Activated naive CD4-positive, alpha-beta T cell treated with anti-CD3 and anti-CD28 coated beads, Interleukin-2, amount 10 ng/mL, durations not matched to agents 7 days and 5 days (primary cell): ENCODE results near the gene SERBP1.
A peak's percentile ranks its signal among the peaks of the same experiment; 100 is the strongest.
"Not testable (repeated sequence)": the region's sequence is repeated elsewhere in the genome, so short reads cannot be mapped to it uniquely, and the experiment has no call there.

Experiments used
- CTCF ChIA-PET: fragments of 350-600 bp; sonication (Branson Sonifier 250); formaldehyde crosslinking; loops from one replicate; lab custom pipeline; 2021; ENCODE audit warnings: antibody characterized with exemption; lab: Charles Lee
- DNase-seq: peaks from one replicate; pipeline ENCODE4 v3.0.0-alpha.2; 2020
- H3K27ac Mint-ChIP-seq: one replicate; pipeline ENCODE4 v1.8.0; 2021; ENCODE audit warnings: mild to moderate bottlenecking, moderate library complexity, mixed read lengths
- H3K27me3 Mint-ChIP-seq: one replicate; pipeline ENCODE4 v1.8.0; 2021; ENCODE audit warnings: mild to moderate bottlenecking, mixed read lengths
- H3K36me3 Mint-ChIP-seq: one replicate; pipeline ENCODE4 v1.8.0; 2021; ENCODE audit warnings: mixed read lengths
- H3K4me1 Mint-ChIP-seq: one replicate; pipeline ENCODE4 v1.8.0; 2021; ENCODE audit warnings: mixed read lengths
- H3K4me3 Mint-ChIP-seq: one replicate; pipeline ENCODE4 v1.8.0; 2021; ENCODE audit warnings: mild to moderate bottlenecking, moderate library complexity, mixed read lengths
- H3K9me3 Mint-ChIP-seq: one replicate; pipeline ENCODE4 v1.8.0; 2021; ENCODE audit warnings: mixed read lengths

SERBP1 gene

GRCh38 chr1:67408148-67408547 lies 22.1 kb downstream of the SERBP1 start:
- CTCF ChIA-PET: interaction anchor here (1.1 kb wide), 2 partner anchors 31 to 60 kb away, joined by 3 read pairs; no protein-coding TSS in a partner anchor
- Mint-ChIP-seq H3K9me3 (no peaks in the 10 kb centered on the region), H3K27me3 (no peaks in the 10 kb centered on the region), H3K27ac (no peak overlapping the region), H3K4me1 (peaks cover 8% of the 10 kb centered on the region), H3K36me3 (peaks cover 29% of the 10 kb centered on the region), H3K4me3 (no peak overlapping the region)
- DNase-seq: no peak

- Mint-ChIP-seq H3K4me3 (no peak overlapping the region), H3K4me1 (peaks cover 8% of the 10 kb centered on the region), H3K27ac (no peak overlapping the region), H3K27me3 (no peaks in the 10 kb centered on the region), H3K36me3 (peaks cover 26% of the 10 kb centered on the region), H3K9me3 (no peaks in the 10 kb centered on the region)
- no peak for DNase-seq
- CTCF ChIA-PET: interaction anchor here (1.1 kb wide), 1 partner anchor 59 kb away, joined by 3 read pairs; no protein-coding TSS in a partner anchor
Measured at GRCh38 chr1:67407498-67407897, 22.7 kb downstream of the SERBP1 start.

GRCh38 chr1:67405473-67406245 lies 24.5 kb downstream of the SERBP1 start:
- no peak for DNase-seq
- Mint-ChIP-seq H3K27ac (peak overlapping the region; percentile 6), H3K36me3 (peaks cover 27% of the 10 kb centered on the region), H3K27me3 (no peaks in the 10 kb centered on the region), H3K9me3 (no peaks in the 10 kb centered on the region), H3K4me3 (no peak overlapping the region), H3K4me1 (peaks cover 8% of the 10 kb centered on the region)
- CTCF ChIA-PET: no interaction called here

GRCh38 chr1:67404212-67404620 lies 26.0 kb downstream of the SERBP1 start:
- no peak overlapping the region for H3K4me3 Mint-ChIP-seq
- H3K27ac Mint-ChIP-seq: no peak overlapping the region
- H3K27me3 Mint-ChIP-seq: no peaks in the 10 kb centered on the region
- CTCF ChIA-PET: no interaction called here
- peaks cover 19% of the 10 kb centered on the region for H3K36me3 Mint-ChIP-seq
- no peaks in the 10 kb centered on the region for H3K9me3 Mint-ChIP-seq
- H3K4me1 Mint-ChIP-seq: no peaks in the 10 kb centered on the region
- DNase-seq: no peak

GRCh38 chr1:67401443-67401842 lies 28.8 kb downstream of the SERBP1 start:
- Mint-ChIP-seq H3K4me3 (no peak overlapping the region), H3K4me1 (no peaks in the 10 kb centered on the region), H3K27ac (no peak overlapping the region), H3K36me3 (peaks cover 34% of the 10 kb centered on the region), H3K27me3 (no peaks in the 10 kb centered on the region), H3K9me3 (no peaks in the 10 kb centered on the region)
- no peak for DNase-seq
- CTCF ChIA-PET: no interaction called here

GRCh38 chr1:67400029-67400786 lies 30.0 kb downstream of the SERBP1 start:
- CTCF ChIA-PET: interaction anchor here (3.4 kb wide), 1 partner anchor 188 kb away, joined by 13 read pairs; no protein-coding TSS in a partner anchor
- H3K9me3 Mint-ChIP-seq, H3K27me3 Mint-ChIP-seq, H3K4me3 Mint-ChIP-seq, H3K4me1 Mint-ChIP-seq, DNase-seq: not testable (repeated sequence)
- peaks cover 39% of the 10 kb centered on the region for H3K36me3 Mint-ChIP-seq
- peak overlapping the region; percentile 59 for H3K27ac Mint-ChIP-seq

GRCh38 chr1:67399199-67399993 lies 30.8 kb downstream of the SERBP1 start:
- H3K27ac Mint-ChIP-seq: no peak overlapping the region
- CTCF ChIA-PET: interaction anchor here (3.4 kb wide), 1 partner anchor 187 kb away, joined by 13 read pairs; no protein-coding TSS in a partner anchor
- H3K4me3 Mint-ChIP-seq: no peak overlapping the region
- H3K4me1 Mint-ChIP-seq: no peaks in the 10 kb centered on the region
- no peaks in the 10 kb centered on the region for H3K9me3 Mint-ChIP-seq
- no peaks in the 10 kb centered on the region for H3K27me3 Mint-ChIP-seq
- H3K36me3 Mint-ChIP-seq: peaks cover 40% of the 10 kb centered on the region
- no peak for DNase-seq

GRCh38 chr1:67394548-67394947 lies 35.7 kb downstream of the SERBP1 start:
- no peak overlapping the region for H3K4me3 Mint-ChIP-seq
- no peak for DNase-seq
- no peaks in the 10 kb centered on the region for H3K4me1 Mint-ChIP-seq
- peaks cover 57% of the 10 kb centered on the region for H3K36me3 Mint-ChIP-seq
- H3K27ac Mint-ChIP-seq: no peak overlapping the region
- CTCF ChIA-PET: interaction anchor here (0.5 to 2.0 kb wide), 2 partner anchors 84 to 181 kb away, joined by 3 to 6 read pairs; no protein-coding TSS in a partner anchor
- H3K27me3 Mint-ChIP-seq: no peaks in the 10 kb centered on the region
- H3K9me3 Mint-ChIP-seq: no peaks in the 10 kb centered on the region

GRCh38 chr1:67393737-67394136 lies 36.5 kb downstream of the SERBP1 start:
- H3K27me3 Mint-ChIP-seq: no peaks in the 10 kb centered on the region
- H3K36me3 Mint-ChIP-seq: peaks cover 60% of the 10 kb centered on the region
- no peak overlapping the region for H3K4me3 Mint-ChIP-seq
- no peaks in the 10 kb centered on the region for H3K9me3 Mint-ChIP-seq
- no peaks in the 10 kb centered on the region for H3K4me1 Mint-ChIP-seq
- no peak for DNase-seq
- H3K27ac Mint-ChIP-seq: peak overlapping the region; percentile 4
- CTCF ChIA-PET: no interaction called here

GRCh38 chr1:67393240-67393639 lies 37.0 kb downstream of the SERBP1 start:
- Mint-ChIP-seq H3K36me3 (peaks cover 55% of the 10 kb centered on the region), H3K4me3 (no peak overlapping the region), H3K27me3 (no peaks in the 10 kb centered on the region), H3K27ac (no peak overlapping the region), H3K4me1 (no peaks in the 10 kb centered on the region), H3K9me3 (no peaks in the 10 kb centered on the region)
- CTCF ChIA-PET: no interaction called here
- DNase-seq: no peak

- CTCF ChIA-PET: interaction anchor here (0.6 to 1.7 kb wide), 2 partner anchors 177 to 265 kb away, joined by 4 read pairs; no protein-coding TSS in a partner anchor
- H3K27ac Mint-ChIP-seq: no peak overlapping the region
Measured at GRCh38 chr1:67390041-67390887, 39.9 kb downstream of the SERBP1 start.

GRCh38 chr1:67383999-67384638 lies 46.1 kb downstream of the SERBP1 start:
- no peak overlapping the region for H3K4me3 Mint-ChIP-seq
- peaks cover 30% of the 10 kb centered on the region for H3K9me3 Mint-ChIP-seq
- CTCF ChIA-PET: no interaction called here
- no peaks in the 10 kb centered on the region for H3K4me1 Mint-ChIP-seq
- no peak overlapping the region for H3K27ac Mint-ChIP-seq
- DNase-seq: no peak
- H3K27me3 Mint-ChIP-seq: no peaks in the 10 kb centered on the region
- peaks cover 69% of the 10 kb centered on the region for H3K36me3 Mint-ChIP-seq

More at GRCh38 chr1:67390041-67390887, 39.9 kb downstream of the SERBP1 start:
- peaks cover 49% of the 10 kb centered on the region for H3K36me3 Mint-ChIP-seq
- no peaks in the 10 kb centered on the region for H3K27me3 Mint-ChIP-seq
- no peak overlapping the region for H3K4me3 Mint-ChIP-seq
- no peak for DNase-seq
- H3K4me1 Mint-ChIP-seq: no peaks in the 10 kb centered on the region
- peaks cover 7% of the 10 kb centered on the region for H3K9me3 Mint-ChIP-seq

GRCh38 chr1:67382292-67382691 lies 47.9 kb downstream of the SERBP1 start:
- peaks cover 76% of the 10 kb centered on the region for H3K36me3 Mint-ChIP-seq
- CTCF ChIA-PET: no interaction called here
- H3K27me3 Mint-ChIP-seq: no peaks in the 10 kb centered on the region
- H3K27ac Mint-ChIP-seq: no peak overlapping the region
- DNase-seq: no peak
- peaks cover 4% of the 10 kb centered on the region for H3K4me1 Mint-ChIP-seq
- H3K4me3 Mint-ChIP-seq: no peak overlapping the region
- peaks cover 30% of the 10 kb centered on the region for H3K9me3 Mint-ChIP-seq
